GM18526 (cell line): ENCODE measurements around the gene NEDD4L.

ENCODE experiments used
- POLR2A ChIP-seq: IDR thresholded peaks from 3 replicates; pipeline ENCODE4 v1.6.1; 2011; ENCODE audit not compliant: insufficient read length; ENCODE audit errors: extremely low read depth

Gene NEDD4L

GRCh38 chr18:58341916-58342315 is 297.9 kb downstream of the NEDD4L start:
- TF ChIP-seq POLR2A = no peak

- no peak for TF ChIP-seq POLR2A
Measured at GRCh38 chr18:58344080-58344670, 300.1 kb downstream of the NEDD4L start.

GRCh38 chr18:58344861-58345463 is 300.9 kb downstream of the NEDD4L start:
- no peak for TF ChIP-seq POLR2A

GRCh38 chr18:58345875-58346274 is 301.8 kb downstream of the NEDD4L start:
- TF ChIP-seq POLR2A = no peak

- no peak for TF ChIP-seq POLR2A
Measured at GRCh38 chr18:58347135-58347534, 303.1 kb downstream of the NEDD4L start.

GRCh38 chr18:58348517-58348916 is 304.5 kb downstream of the NEDD4L start:
- TF ChIP-seq POLR2A = no peak

GRCh38 chr18:58348951-58349350 is 304.9 kb downstream of the NEDD4L start:
- no peak for TF ChIP-seq POLR2A

- no peak for TF ChIP-seq POLR2A
Measured at GRCh38 chr18:58349650-58350049, 305.6 kb downstream of the NEDD4L start.

- TF ChIP-seq POLR2A = no peak
Measured at GRCh38 chr18:58350526-58350925, 306.5 kb downstream of the NEDD4L start.

GRCh38 chr18:58351776-58352175 is 307.8 kb downstream of the NEDD4L start:
- TF ChIP-seq POLR2A = no peak

GRCh38 chr18:58353581-58353980 is 309.6 kb downstream of the NEDD4L start:
- no peak for TF ChIP-seq POLR2A

- no peak for TF ChIP-seq POLR2A
Measured at GRCh38 chr18:58354051-58354450, 310.0 kb downstream of the NEDD4L start.

GRCh38 chr18:58354791-58355190 is 310.8 kb downstream of the NEDD4L start:
- TF ChIP-seq POLR2A = no peak

GRCh38 chr18:58355243-58355642 is 311.2 kb downstream of the NEDD4L start:
- TF ChIP-seq POLR2A = no peak

GRCh38 chr18:58359218-58359617 is 315.2 kb downstream of the NEDD4L start:
- TF ChIP-seq POLR2A = no peak

GRCh38 chr18:58359620-58360019 is 315.6 kb downstream of the NEDD4L start:
- no peak for TF ChIP-seq POLR2A

- TF ChIP-seq POLR2A = no peak
Measured at GRCh38 chr18:58360324-58360723, 316.3 kb downstream of the NEDD4L start.

- no peak for TF ChIP-seq POLR2A
Measured at GRCh38 chr18:58361212-58361611, 317.2 kb downstream of the NEDD4L start.

GRCh38 chr18:58362027-58362575 is 318.1 kb downstream of the NEDD4L start:
- no peak for TF ChIP-seq POLR2A
